Islet precursor cell (in vitro differentiated cells): Measurements from ENCODE around the gene ESYT2.
"Not testable (repeated sequence)": the region's sequence is repeated elsewhere in the genome, so short reads cannot be mapped to it uniquely, and the experiment has no call there.

Experiments used
- DNase-seq: peaks from one replicate; pipeline ENCODE4 v3.0.0-alpha.2; 2018

The ESYT2 gene

DNA sequence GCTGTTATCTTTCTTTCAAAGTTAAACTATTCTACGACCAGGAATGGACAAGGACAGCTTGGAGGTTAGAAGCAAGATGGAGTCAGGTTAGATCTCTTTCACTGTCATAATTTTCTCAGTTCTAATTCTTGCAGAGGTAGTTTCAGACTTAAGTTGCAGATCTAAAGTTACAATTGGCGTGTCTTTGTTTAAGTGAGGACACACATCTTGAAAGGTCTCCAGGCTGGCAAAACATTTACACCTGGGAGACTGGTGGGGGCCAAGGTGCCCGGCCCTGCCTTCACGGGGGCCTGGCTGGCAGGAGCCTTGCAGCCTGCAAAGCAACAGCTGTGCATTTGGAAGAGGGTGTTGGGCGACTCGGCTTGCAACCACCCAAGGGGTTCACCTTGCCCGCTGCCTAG, 25.4 kb upstream of the ESYT2 start:
- no peak for DNase-seq

DNA sequence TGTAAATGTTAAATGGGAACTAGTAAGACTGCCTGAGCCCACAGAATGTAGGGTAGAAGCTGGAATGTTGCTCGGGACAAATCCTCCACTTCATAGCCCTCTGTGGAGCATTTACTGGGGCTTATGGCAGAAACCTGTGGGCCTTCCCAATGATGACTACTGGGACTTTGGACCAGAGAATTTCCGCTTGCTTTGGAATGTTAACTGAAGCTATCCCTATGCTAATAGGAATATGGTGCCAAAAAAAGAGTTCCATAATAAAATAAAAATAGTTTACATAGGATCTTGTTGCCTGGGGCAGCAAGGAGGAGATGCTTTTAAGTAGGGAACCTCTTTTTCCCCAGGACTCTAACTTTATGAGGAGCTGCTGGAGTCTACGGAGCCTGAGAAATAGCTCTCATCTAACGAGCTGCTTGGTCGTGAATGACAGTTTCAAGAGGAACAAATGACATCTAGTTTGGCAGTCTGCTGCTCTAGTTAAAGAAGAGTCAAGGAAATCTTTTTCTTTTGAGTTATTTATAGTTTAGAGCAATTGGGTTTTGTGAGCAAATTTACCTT, 21.3 kb upstream of the ESYT2 start:
- DNase-seq: peak; percentile 14

DNA sequence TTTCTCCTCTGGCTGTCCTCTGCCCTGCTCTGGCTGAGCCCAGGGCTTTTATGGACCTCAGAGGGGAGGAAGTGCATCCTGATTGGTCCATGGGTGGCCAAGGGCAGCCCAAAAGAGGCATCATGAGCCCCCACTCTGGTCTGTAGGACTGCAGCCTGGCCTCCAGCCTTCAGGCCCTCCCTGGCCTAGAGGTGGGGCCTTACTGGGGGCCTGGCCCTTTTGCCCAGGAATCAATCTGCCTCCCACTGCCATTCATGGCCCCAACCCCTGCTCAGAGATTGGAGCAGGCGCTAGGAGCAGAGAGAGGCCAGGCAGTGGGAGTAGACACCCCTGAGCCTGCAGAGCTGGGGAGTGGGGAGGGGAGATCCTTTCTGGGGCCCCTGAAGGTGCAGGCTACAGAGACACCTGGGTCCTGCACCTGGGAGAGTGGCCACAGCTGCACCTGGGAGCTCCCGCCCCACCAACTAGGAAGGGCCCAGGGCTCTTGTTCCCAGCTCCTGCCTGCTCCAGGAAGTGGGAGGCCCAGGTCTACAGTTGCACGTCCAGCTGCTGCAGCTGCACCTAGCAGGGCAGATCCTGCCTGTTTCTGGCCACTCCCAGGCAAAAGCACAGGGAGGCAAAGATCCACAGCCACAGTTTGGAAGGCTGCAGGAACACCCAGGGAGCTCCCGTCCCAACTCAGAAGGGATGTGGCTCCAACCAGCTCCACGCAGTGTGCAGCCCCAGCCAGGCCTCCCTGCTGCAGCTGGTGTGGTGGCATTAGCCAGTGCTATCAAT, 20.6 kb upstream of the ESYT2 start:
- no peak for DNase-seq

DNA sequence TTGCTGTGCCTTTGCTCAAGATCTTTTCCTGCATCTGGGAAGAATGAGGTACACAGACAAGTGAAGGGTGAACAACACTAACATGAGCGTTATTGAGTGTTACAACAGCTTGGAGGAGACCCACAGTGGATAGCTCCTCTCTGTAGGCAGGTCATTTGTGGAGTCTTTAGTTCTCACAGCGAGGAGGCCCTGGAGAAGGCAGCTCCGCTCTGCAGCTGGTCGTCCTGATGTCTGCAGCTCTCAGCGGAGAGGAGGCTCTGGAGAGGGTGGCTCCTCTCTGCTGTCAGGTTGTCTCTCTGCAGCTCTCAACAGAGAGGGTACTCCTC, 20.1 kb upstream of the ESYT2 start:
- DNase-seq: no peak

DNA sequence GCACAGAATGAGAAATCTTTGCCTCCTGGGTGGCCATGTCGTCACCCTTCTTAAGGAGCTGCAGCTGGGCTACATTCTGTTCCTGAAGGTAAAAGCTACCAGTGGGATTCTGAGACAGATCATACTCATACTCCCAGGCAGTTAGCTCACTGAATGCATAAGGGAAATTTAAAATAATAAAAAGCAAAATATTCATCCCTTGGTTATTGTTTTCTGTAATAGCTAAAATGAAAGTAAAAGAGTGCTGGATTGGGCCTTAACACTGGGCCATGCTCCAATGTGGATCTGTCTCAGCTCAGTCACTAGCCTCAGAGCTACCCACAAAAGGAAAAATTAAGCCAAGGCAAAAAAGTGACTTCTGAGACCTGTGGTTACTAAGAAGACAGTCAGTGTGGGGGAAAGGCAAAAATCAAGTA, 18.1 kb upstream of the ESYT2 start:
- no peak for DNase-seq

DNA sequence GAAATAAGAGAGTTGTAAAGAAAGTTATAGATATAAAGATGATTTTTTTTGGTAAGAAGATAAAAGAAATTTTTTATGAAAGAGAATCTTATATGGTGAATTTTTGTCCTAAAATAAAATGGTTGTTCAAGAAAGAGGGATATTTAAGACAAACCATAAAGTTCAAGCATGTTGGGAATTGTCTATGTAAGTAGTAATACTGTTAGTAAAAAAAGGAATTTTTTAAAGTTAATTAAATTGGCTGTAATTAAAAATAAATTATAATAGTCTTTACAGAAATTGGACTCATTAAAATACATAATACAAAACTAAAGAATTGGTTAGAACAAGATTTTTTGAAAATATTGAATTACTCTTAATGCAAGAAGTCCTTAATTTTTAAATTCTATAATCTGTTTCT, 17.0 kb upstream of the ESYT2 start:
- DNase-seq: no peak

DNA sequence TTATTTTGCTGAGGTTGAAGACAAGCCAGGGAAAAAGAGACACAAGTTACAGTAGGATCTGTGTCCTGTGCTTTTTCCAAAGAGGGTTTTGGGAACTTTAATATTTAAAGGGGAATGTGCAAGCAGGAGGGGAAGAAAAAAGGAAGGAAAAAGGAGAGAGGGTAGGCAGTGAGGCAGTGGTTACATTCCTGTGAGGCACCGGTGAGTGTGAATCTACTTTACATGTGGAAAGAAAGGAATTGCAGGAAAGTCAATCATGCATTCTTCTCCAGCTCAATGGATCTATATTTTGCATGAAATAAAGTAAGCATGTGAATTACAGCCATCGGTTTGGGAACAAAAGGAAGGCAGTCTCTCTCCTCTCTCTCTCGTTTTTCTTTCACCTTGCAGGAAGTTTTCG, 14.5 kb upstream of the ESYT2 start:
- DNase-seq: no peak

DNA sequence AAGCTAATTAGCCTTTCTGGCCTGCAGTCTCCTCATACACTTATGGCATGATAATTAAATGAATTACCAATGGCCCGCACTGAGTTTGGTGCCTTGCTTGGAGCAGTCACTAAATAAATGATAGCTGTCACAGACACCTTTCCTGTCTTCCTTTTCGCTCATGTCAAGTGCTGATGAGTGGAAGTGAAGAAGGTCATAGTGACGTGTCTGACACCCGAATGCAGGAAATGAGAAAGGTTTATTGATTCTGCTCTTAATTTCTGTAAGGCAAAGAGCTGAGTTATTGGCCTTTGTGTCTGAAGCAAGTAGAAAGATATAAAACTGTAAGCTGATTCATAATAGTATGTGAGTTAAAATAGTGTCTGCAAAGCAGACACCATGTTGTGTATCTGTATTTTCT, 13.2 kb upstream of the ESYT2 start:
- no peak for DNase-seq

DNA sequence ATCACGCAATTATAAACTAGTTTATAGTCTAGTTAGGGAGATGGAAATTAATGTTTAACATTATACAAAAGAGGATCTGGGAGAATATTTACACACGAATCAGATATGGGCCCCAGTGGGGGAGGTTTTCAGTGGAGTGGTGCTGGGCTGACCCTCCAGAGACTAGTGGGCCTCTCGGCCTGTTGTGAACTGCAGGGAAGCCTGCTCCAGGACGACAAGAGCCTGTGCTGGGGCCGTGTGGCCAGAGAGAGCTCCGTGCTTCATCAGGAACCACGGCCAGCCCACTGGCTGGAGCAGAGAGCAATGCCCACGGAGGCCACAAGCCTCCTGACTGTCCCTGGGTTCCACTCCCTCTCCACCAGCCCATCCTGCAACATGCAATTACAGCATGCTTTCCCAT, 11.3 kb upstream of the ESYT2 start:
- no peak for DNase-seq

DNA sequence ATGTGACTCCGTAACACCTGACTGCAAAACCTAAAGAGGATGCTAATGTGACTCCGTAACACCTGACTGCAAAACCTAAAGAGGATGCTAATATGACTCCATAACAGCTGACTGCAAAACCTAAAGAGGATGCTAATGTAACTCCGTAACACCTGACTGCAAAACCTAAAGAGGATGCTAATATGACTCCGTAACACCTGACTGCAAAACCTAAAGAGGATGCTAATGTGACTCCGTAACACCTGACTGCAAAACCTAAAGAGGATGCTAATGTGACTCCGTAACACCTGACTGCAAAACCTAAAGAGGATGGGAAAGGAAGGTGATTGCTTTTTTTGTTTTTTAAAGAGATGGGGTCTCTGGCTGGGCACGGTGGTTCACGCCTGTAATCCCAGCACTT, 9.9 kb upstream of the ESYT2 start:
- DNase-seq: not testable (repeated sequence)

DNA sequence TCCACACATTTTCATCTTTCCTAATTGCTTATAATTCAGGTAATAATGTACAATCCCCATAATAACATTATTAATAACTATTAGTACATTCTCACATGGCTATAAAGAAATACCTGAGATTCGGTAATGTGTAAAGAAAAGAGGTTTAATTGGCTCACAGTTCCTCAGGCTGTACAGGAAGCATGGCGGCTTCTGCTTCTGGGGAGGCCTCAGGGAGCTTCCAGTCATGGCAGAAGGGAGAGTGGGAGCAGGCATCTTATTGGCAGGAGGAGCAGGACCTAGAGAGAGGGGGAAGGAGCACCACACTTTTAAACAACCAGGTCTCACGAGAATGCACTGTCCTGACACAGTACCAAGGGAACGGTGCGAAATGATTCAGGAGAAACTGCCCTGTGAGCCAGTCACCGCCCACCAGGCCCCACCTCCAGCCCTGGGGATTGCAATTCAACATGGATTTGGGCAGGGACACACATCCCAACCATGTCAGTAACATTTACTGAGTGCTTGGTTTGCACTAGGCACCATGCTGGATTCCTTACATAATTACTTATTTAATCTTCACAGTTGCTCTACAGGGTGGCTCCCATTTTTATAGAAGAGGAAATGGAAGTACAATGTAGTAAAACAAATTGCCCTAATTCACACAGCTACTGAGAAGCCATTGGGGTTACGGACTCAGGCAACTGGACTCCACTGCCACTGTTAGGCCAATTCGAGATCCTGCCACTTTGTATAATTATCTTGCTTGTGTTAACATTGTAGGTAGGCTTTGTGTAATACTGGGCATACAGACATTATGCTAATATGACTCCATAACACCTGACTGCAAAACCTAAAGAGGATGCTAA, 8.7 kb upstream of the ESYT2 start:
- DNase-seq: no peak

DNA sequence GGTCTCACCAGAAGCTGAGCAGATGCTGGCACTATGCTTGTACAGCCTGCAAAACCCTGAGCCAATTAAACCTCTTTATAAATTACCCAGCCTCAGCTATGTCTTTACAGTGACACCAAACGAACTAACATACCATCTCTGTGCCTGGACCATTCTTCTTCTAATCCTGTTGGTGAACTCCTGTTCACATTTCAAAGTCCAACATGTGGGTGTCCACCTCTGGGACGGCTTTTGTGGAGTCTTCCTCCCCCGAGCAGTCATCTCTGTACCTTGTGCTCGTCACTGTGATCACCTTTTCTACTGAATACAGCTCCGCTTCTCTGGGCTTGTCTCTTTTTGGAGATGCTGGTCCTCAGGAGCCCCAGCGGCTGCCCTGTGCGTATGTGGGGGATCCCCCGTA, 7.4 kb upstream of the ESYT2 start:
- no peak for DNase-seq

DNA sequence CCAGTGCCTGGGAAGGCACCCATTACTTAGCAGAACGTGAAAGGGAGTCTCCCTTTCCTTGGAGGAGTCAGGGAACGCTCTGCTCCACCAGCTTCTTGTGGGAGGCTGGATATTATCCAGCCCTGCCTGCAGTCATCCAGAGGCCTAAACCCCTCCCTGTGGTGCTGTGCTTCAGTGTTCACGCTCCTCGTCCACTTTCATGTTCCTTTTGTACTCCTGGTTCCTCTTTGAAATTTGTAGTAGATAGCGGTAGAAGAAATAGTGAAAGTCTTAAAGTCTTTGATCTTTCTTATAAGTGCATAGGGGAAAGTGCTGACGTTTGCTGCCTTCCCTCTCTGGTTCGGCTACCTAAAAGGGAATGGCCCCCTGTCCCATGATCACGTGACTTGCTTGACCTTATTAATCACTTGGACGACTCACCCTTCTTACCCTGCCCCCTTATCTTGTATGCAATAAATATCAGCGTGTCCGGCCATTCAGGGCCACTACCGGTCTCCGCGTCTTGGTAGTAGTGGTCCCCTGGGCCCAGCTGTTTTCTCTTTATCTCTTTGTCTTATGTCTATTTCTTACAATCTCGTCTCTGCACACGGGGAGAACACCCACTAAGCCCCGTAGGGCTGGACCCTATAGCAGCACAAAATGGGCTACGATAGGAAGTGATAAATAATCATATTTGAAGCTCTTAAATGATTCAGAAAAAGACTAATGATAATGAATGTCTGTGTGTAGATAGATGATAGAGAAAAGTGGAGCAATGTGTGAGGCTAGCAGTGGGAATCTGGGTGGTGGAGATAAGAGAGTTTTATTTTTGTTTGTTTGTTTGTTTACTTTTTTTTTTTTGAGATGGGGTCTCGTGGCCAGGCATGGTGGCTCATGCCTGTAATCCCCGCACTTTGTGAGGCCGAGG, 5.8 kb upstream of the ESYT2 start:
- no peak for DNase-seq

DNA sequence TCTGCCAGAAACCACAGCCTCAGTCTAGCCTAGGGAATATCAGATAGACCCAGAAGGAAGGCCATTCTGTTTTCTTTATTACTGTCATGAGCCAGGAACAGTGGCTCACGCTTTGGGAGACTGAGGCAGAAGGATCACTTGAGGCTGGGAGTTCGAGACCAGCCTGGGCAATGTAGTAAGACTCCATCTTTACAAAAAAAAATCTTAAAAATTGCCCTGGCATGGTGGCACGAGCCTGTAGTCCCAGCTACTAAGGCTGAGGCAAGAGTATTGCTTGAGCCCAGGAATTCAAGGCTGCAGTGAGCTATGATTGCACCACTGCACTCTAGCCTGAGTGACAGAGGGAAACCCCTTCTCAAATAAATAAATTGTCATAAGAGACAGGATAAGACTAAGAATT, 3.7 kb upstream of the ESYT2 start:
- DNase-seq: no peak

DNA sequence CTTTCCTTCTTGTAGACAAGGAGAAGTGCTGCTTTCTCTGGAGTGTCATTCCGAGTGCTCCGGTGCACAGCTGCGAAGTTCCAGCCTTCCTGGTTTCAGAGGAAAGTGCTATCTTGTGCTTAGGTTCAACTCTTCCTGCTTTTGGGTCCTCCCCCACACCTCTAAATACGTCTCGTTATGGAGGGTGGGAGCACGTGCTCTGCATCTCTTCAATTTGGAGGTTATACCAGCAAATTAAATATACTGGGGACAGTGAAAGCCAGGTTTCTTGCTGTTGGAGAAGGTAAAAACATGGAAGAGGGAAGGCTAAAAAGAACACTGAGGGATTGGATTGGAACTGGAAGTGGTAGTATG, 2.4 kb upstream of the ESYT2 start:
- DNase-seq: no peak

DNA sequence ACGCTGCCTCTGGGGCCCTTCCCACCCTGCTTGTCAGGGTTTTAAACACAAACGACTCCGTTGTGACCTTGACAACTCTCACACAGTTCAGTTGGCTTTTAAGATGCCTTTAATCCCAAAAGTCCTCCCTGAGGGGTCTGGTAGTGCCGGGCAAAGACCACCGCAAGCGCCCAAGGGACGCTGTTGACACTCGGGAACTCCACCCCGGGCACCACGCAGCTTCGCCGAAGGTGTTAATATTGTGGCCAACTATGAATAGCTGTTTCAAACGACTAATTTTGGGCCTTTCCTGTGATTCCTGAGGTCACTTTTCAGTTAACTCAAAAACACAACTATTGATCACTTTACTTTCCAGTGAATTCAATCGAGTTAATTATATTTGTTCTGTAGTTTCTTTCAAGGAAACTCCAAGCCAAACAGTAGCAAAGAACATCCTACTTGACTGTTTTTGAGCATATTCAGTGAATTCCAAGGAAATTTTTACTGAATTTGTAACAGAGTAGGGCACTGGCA, 958 bp upstream of the ESYT2 start:
- no peak for DNase-seq

DNA sequence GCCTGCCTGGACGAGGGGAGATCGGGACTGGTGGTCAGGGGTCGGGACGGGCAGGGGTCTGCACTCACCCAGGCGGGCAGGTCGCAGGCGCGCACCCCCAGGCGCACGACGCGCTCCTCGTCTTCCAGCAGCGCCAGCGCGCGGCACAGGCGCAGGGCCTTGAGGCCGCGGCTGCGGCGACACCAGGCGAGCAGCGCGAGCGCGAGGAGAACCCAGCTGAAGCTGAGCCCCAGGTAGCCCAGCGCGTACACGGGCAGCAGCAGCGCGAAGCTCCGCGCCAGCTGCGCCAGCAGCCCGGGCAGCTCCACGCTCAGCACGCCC, 328 bp downstream of the ESYT2 start:
- DNase-seq: peak; percentile 82

DNA sequence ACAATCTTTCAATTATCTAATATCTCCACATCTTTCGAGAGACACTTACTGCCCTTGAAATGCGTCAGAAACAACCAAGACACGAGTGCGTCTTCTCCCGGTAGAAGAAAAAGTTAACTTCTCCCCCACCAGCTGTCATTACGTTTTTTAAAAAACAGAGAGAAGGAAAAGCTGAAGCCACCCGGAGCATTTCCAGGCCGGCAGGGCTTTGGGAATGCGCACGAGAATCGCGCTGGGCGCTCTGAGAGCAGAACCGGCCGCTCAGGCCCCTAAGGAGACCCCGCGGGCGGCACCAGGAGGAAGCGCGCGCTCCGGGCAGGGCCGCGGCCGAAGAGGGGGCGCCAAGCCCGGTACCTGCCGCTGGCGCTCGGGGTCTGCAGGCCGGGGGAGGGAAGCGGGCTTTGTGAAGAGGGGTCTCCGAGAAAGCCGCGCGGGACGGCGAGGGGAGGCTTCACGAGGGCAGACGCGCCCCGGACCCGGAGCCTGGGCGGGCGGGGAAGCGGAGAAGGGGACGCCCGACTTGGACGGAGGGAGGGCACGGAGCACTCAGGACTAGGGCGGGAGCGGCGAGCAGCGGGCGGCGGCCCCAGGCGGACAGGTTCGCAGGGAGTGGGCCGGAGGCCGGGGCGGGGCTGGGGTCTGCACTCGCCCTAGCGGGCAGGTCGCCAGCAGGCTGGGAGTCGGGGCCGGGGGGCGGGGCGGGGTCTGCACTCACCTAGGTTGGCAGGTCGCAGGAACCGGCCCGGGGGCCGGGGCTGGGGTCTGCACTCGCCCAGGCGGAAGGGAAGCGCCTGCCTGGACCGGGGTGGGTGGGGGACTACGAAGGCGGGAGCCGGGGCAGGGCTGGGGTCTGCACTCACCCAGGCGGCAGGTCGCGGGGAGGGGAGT, 932 bp downstream of the ESYT2 start:
- peak; percentile 76 for DNase-seq

DNA sequence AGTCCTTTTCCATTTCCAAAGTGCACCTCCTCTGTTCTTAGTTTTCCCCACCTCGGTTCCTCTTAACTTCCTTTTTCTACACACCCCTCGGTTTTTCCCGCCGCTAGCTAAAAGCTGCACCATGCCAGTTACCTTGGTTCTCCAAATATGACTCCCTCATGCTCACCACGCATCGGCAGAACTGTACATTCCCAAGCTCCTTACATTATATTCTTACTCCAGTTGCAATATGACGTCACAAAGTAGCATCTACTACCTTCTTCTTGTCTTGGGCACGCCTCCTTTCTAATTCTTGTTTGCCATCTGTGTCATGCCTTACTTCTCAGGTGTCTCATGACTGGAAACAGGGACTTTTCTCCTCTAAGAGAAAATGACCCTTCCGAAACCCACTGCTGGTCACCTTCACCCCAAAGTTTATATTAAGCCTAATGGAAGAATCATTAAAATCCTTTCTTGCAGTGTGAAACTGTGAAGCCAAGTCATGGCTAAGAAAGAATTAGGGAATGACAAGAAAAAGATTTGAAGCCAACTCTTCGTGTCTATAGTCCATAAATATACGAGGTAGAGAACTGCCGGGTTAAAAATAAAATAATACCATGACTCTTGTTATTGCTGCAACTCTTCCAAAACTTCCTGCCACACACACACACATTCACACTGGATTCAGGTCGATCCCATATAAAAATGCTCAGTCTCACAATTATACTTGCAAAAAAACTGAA, 1.7 kb downstream of the ESYT2 start:
- DNase-seq: no peak

DNA sequence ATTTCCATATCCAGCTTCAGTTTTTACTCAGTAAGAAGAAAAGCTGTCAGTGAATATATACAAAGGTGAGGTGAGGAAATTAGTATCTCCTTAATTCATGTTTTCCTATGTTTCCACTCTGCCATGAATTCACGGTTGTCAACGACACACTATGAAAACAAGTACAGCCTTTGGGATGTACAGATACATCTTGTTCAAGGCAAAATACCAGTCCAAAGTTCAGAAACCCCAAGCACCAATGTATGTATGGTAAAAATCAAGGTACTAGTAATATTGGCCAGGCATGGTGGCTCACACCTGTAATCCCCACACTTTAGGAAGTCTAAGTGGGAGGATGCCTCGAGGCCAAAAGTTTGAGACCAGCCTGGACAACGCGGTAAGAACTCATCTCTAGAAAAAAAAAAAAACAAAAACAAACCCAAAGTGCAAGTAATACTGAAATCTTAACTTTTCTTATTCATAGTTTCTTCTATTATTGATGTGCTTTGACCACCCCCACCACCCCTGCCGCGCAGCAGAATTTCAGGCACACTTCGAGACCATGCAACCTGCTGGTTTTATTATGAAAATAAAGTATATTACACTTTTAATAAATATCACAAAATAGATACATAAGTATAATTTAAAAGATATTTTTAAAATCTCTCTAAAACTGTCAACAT, 3.5 kb downstream of the ESYT2 start:
- DNase-seq: no peak

DNA sequence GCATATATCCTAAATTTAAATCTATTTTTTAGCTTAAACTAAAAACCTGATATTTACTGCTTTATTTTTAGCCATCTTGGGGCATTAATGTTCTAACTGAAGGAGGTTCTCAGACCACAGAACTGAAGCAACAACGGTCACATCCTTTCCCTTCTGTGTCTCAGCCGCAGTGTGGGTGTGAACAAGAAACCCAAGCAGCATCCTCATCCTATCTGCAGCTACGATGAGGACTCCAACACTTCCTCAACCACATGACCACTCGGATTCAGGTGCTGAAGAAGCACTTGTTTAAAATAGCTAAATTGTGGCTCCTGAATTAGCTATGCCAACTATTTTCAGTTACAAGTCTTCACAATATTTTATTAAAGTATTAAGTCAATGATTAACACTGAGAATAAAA, 5.3 kb downstream of the ESYT2 start:
- DNase-seq: no peak
